HS-5 (cell line): ENCODE measurements around the gene SLC35B2.

Experiments
- DNase-seq: peaks from one replicate; pipeline ENCODE4 v3.0.0-alpha.2; 2012; ENCODE audit warnings: low read depth

The SLC35B2 gene

DNA sequence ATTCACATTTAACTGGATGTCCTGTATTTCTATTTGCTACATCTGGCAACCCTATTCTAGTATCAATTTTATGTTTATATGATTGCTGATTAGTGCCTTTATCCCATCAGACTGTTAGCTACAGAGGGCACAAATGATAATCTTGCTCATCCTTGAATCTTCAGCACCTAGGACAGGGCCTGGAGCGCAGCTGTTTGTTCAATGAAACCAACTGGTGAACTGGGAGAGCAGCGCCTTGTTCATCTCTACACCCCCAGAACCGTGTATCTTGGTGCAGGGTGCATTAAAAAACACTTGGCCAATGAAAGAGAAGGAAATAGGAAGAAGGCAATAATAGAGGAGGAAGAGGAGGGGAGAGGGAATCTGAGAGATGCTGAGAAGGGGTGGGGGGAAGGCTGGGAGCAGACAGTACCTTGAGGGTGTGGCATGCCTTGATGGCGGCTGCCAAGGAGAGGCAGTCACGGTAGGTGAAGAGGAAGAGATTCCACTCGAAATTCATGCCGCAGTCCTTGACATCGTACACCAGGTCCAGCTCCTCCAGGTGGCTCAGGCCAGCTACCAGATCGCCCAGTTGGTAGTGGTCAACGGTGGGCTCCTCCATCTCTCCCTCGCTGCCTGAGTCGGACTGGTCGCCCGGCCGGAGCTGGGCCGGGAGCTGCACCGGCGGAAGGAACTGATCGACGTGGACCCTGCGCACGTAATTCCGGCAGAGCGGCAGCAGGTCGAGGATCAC is 28.4 kb upstream of the SLC35B2 start:
- no peak for DNase-seq

DNA sequence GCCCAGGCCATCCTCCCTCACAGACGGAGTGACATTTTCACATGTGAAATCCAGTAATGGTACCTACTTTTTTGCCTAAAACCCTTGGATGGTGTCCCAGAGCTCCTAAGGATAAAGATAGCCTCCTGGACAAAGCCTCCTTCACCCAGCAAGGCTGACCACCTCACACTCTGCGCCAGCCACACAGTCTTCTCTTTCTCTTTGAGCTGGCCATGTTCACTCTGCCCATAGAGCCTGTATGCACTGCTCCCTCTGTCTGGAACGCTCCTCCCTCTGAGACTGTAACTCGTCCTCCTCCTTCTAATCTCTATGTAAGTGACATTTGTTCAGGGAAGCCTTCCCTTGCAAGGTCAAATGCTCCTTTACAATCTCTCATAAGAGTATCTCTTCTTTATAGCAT is 27.5 kb upstream of the SLC35B2 start:
- no peak for DNase-seq

DNA sequence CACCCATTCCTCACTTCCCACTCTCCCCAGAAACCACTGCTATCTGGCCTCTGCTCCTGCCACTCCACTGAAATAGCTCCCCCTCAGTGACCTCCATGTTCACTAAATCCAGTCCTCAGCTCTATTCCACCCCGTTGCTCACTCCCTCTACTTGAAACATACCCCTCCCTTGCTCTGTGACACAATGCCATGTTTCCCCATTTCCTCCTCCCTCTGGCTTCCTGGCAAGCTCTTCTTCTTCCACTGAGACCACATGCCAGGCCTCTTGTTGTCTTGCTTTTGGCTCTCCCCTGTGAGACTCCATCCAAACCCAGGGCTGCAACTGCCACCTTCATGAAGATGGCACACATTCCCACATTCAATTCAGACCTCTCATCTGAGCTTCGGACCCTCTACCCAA is 26.8 kb upstream of the SLC35B2 start:
- no peak for DNase-seq

DNA sequence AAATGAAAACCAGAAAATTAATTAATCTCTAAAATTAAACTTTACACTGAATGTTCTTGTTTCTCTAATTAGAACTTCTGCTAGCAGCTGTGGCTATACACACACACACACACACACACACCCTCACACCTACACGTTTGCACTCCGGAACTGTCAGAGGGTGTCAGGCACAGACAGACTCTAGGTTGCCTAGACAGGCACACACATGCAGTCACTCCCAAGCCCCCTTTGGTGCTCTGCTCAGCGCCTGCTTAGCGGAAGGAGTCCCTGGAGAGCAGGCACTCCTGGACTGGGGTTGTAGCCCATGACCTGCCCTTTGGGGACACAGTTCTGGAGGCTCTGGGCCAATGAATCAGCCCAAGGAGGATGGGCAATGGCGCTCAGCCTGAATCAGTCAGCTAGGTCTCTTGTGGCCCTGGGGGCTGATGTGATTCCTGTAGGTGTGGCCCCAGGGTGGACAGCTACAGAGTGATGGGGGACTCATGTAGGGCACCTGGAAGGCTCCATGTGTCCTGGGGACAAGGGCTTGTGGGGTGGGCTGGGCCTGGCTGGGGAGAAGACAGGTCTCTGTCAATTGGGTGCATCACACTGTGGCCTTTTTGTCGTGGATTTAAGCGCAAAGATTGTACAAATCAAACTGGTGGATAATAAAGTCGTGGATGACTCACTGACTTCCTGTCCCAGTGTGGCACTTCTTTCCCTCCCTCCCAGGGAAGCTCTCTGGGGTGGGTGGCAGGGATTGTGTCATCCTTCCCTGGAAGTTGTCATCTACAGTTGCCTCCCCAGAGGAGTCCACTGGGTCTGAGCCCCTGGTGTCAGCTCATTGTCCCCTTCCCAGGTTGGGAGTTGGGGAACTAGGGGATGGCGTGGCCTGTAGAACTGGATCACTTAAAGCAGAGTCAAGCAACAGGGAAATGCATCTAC is 21.7 kb upstream of the SLC35B2 start:
- no peak for DNase-seq

DNA sequence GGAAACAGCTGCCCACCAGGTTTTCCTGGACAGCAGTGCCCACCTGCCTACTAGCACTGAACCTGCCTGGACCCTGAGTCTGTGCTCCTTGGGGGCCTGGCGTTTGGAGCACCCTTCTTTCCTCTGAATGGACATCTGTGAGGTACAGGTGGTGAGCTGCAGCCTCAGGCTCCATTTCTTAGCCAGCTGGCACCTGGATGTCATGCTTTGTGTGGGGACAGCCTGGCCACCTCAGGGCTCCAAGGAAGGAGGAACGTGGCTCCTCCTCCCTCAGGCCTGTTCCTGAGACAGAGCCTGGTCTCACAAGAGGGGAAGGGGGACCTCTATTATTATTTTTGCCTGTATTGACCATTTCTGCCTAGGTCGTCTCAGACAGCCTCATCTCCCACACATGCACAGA is 21.0 kb upstream of the SLC35B2 start:
- no peak for DNase-seq

DNA sequence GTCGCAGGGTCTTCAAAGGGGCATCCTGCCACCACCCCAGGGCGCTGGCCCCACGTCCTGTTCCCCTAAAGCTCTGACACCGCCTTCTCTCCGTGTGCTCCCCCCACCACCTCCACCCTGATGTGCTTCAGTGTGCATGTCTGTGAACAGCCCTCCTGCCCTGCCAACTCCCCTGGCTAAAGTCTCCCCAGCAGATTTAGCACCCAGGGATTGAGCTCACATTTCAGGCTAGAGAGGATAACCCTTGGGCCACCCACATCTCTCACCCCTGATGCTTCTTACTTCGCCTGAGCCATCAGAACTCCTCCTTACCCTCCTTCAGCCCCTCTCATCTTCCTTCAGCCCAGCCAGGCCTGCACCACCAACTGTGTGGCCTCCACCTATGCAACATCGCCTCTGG is 20.4 kb upstream of the SLC35B2 start:
- DNase-seq: no peak

DNA sequence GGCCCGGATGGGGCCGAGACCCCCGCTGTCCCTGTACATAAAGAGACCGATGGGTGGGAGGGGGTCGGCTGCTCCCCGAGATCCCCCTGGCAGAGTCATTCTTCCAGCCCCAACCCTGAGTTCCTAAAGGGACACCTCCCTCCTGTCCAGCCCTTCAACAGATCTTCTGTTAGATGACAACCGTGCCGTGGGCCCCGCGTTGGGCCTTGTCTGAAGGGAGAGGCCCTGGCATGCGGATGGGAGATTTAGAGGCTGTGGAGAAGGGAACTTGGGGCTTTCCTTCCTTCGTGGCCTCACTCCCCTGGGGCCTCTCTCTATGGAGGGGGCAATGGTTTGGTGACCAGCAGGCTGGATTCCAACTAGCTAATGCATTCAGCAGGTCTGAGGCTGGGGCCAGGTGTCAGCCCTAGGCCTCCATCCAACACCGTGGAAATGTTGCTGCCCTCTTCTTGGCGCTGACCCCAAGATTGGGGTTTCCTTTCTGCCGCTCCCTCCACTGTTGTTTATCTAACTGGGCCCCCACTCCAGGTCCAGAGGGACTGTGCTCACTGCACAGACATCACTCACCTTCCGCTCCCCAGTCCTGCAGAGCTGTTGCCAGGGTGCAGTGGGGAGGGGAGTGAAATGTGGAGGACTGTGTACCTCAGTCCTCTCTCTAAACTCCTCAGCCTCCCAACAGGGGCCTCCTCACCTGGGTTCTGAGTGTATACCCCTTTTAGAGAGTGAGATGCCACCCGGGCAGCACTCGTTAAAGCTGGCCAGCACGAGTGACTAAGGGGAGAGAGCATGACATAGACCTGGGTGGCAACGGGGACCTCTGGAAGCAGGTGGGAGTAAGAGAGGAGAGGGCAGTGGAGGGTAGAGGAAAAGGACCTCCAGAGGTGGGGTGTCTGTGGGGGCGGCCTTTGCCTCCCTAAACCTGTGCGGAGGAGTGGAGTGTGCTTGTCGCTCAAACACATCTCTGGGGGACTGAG is 19.6 kb upstream of the SLC35B2 start:
- no peak for DNase-seq

DNA sequence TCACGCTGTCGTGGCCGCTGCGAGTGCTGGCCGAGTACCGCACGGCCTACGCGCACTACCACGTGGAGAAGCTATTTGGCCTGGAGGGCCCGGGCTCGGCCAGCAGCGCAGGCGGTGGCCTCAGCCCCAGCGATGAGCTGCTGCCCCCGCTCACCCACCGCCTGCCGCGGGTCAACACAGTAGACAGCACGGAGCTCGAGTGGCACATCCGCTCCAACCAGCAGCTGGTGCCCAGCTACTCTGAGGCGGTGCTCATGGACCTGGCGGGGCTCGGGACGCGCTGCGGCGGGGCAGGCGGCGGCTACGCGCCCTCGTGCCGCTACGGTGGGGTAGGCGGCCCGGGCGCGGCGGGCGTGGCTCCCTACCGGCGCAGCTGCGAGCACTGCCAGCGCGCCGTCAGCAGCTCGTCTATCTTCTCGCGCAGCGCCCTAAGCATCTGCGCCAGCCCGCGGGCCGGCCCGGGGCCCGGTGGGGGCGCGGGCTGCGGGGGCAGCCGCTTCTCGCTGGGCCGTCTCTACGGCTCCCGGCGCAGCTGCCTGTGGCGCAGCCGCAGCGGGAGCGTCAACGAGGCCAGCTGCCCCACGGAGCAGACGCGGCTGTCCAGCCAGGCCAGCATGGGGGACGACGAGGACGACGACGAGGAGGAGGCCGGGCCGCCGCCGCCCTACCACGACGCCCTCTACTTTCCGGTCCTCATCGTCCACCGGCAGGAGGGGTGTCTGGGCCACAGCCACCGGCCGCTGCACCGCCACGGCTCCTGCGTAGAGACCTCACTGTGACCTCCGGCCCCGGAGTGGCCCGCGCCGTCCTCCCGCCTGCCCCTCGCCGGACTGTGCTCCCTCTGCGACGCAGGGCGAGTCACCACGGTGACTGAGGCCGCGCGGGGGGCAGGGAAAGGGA is 18.7 kb upstream of the SLC35B2 start:
- DNase-seq: no peak

DNA sequence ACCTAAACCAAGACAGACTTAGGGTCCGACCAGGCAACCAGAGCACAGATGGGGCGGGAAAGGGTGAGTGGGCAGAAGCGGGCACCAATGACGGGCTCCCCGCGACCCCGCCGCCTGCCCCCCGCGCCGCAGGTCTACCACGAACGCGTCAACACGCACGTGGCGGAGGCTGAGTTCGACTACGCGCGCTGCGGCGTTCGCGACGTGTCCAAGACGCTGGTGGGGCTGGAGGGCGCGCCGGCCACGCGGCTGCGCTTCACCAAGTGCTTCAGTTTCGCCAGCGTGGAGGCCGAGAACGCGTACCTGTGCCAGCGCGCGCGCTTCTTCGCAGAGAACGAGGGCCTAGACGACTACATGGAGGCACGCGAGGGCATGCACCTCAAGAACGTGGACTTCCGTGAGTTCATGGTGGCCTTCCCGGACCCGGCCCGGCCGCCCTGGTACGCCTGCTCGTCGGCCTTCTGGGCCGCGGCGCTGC is 18.0 kb upstream of the SLC35B2 start:
- DNase-seq: no peak

DNA sequence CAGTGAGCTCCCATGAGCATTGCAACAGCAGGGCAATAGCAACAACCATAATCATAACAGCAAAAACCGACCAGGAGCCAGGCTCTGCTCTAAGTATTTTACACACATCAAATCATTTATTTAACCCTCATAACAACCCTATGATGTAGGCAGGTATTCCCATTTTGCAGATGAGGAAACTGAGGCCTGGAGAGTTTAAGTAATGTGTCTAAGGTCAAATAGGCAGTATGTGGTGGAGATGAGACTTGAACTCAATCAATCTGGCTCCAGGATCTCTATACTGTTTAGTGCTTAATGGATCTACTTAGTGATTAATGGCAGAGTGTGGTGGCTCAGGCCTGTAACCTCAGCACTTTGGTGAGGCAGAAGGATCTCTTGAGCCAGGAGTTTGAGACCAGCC is 16.3 kb upstream of the SLC35B2 start:
- DNase-seq: no peak

DNA sequence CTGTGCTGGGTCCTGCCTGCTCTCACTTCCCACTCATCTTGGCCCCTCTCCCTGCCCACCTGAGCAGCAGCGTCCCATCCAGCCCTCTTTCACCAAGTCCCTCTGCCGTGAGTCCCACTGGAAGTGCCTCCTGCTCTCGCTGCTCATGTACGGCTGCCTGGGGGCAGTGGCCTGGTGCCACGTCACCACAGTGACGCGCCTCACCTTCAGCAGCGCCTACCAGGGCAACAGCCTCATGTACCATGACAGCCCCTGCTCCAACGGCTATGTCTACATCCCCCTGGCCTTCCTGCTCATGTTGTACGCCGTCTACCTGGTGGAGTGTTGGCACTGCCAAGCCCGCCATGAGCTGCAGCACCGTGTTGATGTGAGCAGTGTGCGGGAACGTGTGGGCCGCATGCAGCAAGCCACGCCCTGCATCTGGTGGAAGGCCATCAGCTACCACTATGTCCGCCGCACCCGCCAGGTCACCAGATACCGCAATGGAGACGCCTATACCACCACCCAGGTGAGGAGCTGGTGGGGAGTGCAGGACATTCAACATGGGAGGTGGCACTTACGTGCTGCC is 15.8 kb upstream of the SLC35B2 start:
- DNase-seq: no peak

DNA sequence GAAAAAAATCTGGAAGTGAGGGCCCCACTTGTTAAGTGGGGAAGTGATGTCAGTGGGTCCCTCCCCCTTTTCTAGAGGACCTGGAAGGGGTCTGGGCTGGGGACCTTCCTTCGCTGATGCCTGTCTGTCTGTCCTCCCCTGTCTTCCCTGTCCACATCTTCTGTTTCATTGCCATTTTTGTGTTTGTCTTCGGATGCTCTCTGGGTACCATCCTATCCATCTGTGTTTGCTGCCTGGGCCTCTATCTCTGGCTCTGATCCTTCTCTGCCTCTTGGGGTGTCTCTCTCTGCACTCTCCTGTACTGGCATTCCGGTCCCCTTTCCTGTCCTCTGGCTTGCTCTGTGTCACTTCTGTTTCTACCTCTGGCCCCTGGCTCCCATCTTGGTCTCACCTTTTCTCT is 15.2 kb upstream of the SLC35B2 start:
- DNase-seq: no peak

DNA sequence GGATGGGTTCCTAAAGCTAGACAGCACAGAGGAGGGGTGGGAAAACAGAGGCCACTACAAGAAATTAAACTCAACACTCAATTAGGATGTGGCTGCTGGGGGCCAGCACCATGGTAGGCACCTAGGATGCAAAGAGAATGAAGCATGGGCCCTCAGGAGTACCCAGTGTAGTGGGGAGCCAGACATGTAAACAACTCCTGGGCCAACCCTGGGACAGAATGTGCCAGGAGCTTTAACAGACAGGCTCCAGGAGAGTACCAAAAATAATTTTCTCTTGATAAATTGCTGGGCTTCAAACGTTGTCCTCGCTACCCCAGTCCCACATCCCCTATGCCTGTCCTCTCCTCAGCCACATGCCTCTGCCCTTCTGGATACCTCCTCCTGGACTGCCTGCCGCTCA is 14.6 kb upstream of the SLC35B2 start:
- no peak for DNase-seq

DNA sequence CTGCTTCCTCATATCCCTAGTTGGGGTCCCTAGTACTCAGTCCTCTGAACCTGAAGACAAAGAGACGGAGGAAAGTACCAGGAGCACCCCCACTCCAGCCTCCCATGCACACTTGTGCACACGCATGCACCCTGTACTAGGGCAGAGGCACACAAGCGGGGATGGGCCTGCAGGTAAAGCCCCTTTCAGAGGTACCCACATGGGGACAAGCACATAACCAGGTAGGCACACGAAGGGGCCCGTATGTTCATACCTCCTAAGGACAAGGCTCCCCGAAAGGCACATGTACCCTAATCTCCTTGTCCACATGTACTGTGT is 14.0 kb upstream of the SLC35B2 start:
- DNase-seq: no peak

DNA sequence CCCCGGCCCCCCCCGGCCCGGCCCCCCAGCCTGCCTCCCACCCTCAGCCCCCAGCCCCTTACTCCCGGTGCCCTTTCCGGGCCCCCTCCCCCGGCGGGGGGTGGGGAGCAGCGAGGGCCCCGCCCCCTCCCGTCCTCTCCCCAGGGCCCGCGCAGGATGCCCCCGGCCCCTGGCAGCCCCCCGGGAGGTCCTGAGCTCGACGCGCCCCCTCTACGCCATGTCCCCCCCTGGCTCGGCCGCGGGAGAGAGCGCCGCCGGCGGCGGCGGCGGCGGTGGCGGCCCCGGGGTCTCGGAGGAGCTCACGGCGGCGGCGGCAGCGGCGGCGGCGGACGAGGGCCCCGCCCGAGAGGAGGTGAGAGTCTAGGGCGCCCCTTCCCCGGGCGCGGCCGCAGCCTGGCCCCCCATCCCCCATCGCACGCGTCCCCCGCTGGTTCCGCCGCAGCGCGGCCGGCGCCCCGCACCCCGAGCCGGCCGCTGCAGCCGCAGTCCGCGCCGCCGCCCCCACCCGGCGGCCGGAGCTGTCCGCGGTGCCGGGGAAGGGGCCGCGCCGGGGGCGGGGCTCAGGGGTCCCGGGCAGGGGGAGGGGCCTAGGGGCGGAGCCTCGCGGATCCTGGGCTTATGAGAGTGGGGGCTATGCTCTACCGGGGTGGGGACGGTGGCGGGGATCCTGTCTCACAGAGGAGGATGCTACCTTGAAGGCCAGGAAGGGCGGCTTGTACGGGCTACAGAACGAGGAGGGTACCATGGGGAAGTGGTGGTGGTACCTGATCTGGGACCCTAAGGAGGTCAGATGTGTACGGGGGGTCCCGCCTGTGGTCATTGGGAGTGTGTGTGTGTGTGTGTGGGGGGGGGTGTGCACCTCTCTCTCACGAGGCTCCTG is 13.4 kb upstream of the SLC35B2 start:
- no peak for DNase-seq

DNA sequence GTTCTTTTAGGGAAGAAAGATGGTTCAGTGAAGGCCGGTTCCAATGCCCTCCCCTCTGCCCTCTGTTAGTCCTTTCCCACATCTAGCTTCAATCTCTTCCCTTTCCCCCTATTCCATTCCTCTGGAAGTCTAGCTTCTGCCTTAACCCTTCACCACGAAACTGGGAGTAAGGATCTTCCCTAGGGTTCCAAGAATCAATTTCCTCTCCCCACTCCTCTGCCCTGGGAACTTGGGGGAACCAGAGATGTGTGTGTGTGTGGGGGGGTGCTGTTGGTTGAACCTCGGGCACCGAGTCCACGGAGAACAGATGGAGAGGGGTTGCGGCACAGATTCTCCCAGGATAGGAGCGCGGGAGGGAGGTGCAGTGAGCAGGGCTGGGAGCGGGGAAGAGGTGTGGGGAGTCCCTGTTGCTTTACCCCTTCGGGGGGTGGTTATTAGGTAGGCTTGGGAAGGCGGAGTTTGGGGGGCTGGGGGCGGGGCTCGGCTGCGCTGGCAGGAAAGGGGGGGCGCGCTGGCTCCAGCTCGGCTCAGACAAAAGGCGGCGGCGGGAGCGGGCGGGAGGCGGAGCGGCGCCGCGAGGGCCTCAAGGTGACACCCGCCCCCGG is 12.7 kb upstream of the SLC35B2 start, which contains the start of gene TMEM151B:
Gene TMEM151B (plus strand): TSS at position 530 of the 605 bp plus-strand sequence. CDS start 293 bp downstream, outside the sequence.
- DNase-seq: no peak

DNA sequence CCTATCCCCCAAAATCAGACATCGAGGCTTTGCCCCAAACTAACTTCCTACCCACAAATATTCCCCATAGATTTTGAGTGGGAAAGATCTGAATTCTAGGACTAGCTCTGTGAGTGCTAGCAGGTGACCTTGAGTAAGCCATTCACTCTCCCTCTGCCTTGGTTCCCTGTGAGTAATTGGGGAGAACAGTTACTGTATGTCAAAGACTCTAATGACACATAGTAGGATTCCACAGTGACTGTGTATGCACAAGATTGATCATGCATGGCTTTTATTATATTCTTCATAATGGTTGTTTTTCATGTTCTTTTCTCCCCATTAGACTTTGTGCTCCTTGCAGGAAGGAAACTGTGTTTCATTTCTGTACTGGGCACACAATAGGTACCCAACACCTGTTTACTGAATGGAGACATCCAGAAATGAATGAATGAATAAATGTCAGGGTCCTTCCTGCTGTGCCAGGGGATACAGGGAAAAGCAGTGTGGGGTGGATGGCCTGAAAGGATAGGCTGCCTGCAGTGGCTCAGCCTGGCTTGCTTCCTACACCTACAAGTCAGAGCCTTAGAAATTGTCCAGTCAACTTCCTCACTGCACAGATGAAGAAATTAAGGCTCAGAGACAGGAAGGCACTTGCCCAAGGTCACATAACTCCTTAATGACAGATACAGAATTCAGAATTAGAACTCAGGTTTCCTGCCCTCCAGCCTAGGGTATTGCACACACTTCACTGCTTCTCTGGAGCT is 12.0 kb upstream of the SLC35B2 start:
- no peak for DNase-seq

DNA sequence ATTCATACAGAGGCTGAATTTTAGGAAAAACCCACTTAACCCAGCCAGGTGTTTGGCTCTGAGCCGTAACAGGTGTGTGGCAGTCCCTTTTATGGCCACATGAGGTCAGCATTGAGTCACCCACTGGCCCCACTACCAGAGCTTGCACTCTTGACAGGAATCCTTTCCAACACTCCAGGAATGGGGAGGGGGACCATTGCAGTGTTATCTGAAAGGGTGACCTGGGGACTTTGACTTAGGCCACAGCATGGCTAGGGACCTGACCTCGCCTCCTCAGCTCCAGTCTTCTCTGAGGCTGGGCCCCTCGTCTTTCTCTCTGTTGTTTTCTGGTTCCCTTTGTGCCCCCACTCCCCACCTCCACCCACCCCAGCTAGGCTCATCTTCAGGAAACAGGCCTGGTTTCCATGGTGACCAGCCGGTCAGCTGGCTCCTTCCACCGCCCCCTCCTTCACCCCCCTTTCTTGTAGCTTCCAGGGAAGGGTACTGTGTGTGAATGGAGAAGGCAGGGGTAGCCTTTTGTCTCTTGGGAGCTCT is 10.8 kb upstream of the SLC35B2 start:
- DNase-seq: no peak
